Measurements from ENCODE around the gene TGFA.

The TGFA gene

GRCh38 chr2:70474256-70474848 is 79.3 kb downstream of the TGFA start:
- no peak overlapping the region for H3K4me3 ChIP-seq (ENCODE audit: low read length)
- DNase-seq (ENCODE audit: low read depth) = no peak
- TF ChIP-seq, protein P1, sequence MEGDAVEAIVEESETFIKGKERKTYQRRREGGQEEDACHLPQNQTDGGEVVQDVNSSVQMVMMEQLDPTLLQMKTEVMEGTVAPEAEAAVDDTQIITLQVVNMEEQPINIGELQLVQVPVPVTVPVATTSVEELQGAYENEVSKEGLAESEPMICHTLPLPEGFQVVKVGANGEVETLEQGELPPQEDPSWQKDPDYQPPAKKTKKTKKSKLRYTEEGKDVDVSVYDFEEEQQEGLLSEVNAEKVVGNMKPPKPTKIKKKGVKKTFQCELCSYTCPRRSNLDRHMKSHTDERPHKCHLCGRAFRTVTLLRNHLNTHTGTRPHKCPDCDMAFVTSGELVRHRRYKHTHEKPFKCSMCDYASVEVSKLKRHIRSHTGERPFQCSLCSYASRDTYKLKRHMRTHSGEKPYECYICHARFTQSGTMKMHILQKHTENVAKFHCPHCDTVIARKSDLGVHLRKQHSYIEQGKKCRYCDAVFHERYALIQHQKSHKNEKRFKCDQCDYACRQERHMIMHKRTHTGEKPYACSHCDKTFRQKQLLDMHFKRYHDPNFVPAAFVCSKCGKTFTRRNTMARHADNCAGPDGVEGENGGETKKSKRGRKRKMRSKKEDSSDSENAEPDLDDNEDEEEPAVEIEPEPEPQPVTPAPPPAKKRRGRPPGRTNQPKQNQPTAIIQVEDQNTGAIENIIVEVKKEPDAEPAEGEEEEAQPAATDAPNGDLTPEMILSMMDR (conservative IDR thresholded peaks at IDR 0.05; ENCODE audit: low read depth, low read length) = no peak

GRCh38 chr2:70473101-70473722 is 80.4 kb downstream of the TGFA start:
- H3K4me3 ChIP-seq (ENCODE audit: low read length) = no peak overlapping the region
- TF ChIP-seq, protein P1 (conservative IDR thresholded peaks at IDR 0.05; ENCODE audit: low read depth, low read length) = no peak
- DNase-seq (ENCODE audit: low read depth) = no peak

DNA sequence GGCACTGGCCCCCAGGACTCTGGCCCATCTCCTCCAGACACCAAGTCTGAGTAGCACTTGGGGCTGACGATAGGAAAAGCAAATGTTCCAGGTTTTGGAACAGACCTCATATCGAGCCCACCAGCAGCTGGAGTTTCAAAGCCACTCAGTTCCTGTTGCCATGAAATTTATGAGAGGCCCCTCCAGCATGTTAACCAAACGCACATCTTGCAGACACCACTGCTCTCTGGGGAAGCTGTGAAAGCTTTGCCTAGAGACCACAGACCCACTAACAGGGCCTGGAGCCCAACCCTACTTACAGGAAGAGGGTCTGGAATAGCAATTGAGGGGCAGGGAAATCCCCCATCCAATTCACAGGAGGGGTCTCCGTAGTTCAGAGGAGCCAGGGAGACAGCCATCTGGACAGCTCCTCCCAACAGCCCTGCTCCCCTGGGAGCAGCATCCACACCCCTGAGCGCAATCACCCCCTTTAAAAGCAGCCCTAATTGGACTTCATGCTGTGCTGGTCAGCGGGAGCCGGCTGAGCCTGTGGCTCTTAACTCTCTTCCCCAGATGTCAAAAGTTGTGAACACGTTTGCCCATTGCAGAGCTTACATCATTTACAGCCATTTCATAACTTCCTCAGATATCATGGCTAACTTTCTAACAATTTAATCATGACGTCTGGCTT is 81.3 kb downstream of the TGFA start:
- no peak for DNase-seq (ENCODE audit: low read depth)
- TF ChIP-seq, protein P1 (conservative IDR thresholded peaks at IDR 0.05; ENCODE audit: low read depth, low read length) = no peak
- H3K4me3 ChIP-seq (ENCODE audit: low read length) = no peak overlapping the region

DNA sequence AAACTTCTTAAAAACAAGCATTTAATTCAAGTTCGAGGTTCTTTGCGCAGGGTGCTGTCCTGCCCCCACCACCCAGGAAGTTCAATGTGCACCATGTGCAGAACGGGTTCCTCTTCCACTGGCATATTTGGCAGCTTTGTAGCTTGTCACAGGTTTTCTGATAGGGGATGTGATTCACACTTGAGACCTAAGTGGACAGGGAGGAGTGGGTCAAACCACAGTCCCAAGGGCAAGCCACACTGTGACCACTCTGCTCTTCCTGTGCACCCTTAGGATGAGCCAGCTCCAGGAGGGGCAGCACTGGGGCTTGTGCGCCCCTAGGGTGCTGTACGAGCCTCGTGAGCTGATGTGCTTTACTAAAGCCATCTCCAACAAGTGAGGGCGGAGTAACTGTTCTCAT is 82.5 kb downstream of the TGFA start:
- no peak for DNase-seq (ENCODE audit: low read depth)
- TF ChIP-seq, protein P1 (conservative IDR thresholded peaks at IDR 0.05; ENCODE audit: low read depth, low read length) = no peak
- no peak overlapping the region for H3K4me3 ChIP-seq (ENCODE audit: low read length)

DNA sequence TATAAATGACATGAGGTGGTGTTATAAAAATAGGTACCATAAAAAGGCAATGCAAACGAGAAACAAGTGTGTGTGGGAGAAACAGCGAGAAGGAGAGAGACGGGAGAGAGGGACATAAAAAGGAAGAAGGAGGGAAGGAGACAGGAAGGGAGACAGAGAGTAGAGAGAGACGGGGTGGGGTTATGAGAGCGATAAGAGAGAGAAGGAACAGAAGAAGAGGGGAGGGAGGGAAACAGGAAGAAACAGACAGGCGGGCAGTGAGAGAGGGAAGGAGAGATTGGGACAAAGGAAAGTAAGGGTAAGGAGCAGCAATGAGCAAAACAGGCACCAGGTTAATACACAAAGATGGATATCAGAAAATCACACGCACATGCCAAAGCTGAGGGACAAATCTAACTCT is 83.7 kb downstream of the TGFA start:
- no peak for DNase-seq (ENCODE audit: low read depth)
- H3K4me3 ChIP-seq (ENCODE audit: low read length) = no peak overlapping the region
- TF ChIP-seq, protein P1 (conservative IDR thresholded peaks at IDR 0.05; ENCODE audit: low read depth, low read length) = no peak

DNA sequence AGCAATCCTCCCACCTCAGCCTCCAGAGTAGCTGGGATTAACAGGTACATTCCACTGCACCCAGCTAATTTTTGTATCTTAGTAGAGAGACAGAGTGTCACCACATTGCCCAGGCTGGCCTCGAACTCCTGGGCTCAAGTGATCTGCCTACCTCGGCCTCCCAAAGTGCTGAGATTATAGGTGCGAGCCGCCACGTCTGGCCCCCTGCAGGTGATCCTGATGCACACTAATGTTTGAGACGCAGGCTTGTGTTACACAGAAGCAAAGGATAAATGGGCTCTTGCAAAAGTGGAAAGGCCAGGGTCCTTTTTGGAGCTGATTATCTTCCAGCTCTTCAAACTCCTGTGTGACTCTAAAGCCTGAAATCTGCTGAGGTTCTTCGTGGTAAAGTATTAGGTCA is 84.2 kb downstream of the TGFA start:
- TF ChIP-seq, protein P1 (conservative IDR thresholded peaks at IDR 0.05; ENCODE audit: low read depth, low read length) = no peak
- no peak for DNase-seq (ENCODE audit: low read depth)
- H3K4me3 ChIP-seq (ENCODE audit: low read length) = no peak overlapping the region

DNA sequence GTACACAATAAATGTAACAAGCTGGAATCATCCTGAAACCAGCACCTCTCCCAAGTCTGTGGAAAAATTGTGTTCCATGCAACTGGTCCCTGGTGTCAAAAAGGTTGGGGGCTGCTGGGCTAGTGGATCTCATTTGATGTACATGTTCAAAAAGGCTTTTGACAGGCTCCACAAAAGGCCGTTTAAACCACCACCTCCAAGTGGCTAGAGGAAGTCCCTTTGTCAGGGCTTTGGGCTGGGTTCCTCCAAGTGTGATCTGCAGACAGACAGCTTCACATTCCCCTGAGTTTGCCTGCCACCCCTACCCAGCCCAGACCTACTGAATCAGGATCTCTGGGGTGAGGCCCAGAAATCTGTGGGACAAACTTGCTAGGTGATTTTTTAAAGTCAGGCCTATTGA is 84.7 kb downstream of the TGFA start:
- H3K4me3 ChIP-seq (ENCODE audit: low read length) = no peak overlapping the region
- TF ChIP-seq, protein P1 (conservative IDR thresholded peaks at IDR 0.05; ENCODE audit: low read depth, low read length) = no peak
- no peak for DNase-seq (ENCODE audit: low read depth)

Measured in retinal pigment epithelial cell (primary cell).